ENCODE measurements around the gene ISL1. TPM values are rescaled to one million over a fixed set of nuclear protein-coding genes. Genes with fewer than 3 reads are reported as not detected.

Gene ISL1
- 0.63 TPM for total RNA-seq

GRCh38 chr5:51383131-51384121, at the start of gene ISL1:
Gene ISL1 (plus strand): TSS chr5:51383448. CDS start chr5:51383672, 224 bp downstream.

